Thyroid gland (tissue), 4 donors: ENCODE measurements around the gene MICALL1.

Experiments
- CTCF ChIP-seq, 6 experiments: fragments of 200-600 bp in 3 of 6; fragments of 450-650 bp in 3 of 6; sonication (generic) in 3 of 6; IDR thresholded peaks; one replicate each; pipeline ENCODE4 v1.5.1; 2016 to 2019; ENCODE audit warnings: antibody characterized with exemption in 6 of 6, mild to moderate bottlenecking in 2 of 6, inconsistent platforms in 1 of 6, moderate library complexity in 1 of 6
- POLR2A ChIP-seq, 2 donors: fragments of 450-650 bp; IDR thresholded peaks; one replicate each; pipeline ENCODE4 v1.6.1; 2017; ENCODE audit warnings: antibody characterized with exemption in 2 of 2, mild to moderate bottlenecking in 2 of 2, moderate library complexity in 1 of 2

GRCh38 chr22:37968452-37969251 lies 62.6 kb downstream of the MICALL1 start:
- no peak for TF ChIP-seq CTCF (IDR thresholded peaks at IDR 0.05)
- TF ChIP-seq POLR2A (IDR thresholded peaks at IDR 0.05), result no peak
